CD14-positive monocyte (primary cell): ENCODE results near the gene PLCD1. TPM values are rescaled to one million over a fixed set of nuclear protein-coding genes. Genes with fewer than 3 reads are reported as not detected.

Experiments
- DNase-seq, 3 donors: peaks; one replicate each; pipeline ENCODE4 v3.0.0-alpha.2; 2011 to 2022
- H2AFZ ChIP-seq: 2 replicates; pipeline ENCODE4 v1.6.0; 2012; ENCODE audit warnings: mild to moderate bottlenecking, low read depth, low read length, inconsistent platforms; ENCODE audit not compliant: insufficient read depth, poor library complexity, severe bottlenecking
- H3K27ac ChIP-seq, 2 donors: 1 replicate in 1 of 2; 2 replicates in 1 of 2; pipeline ENCODE4 v1.5.1; 2012 to 2013; ENCODE audit warnings: low read length in 2 of 2, control low read depth in 1 of 2, inconsistent platforms in 1 of 2, low read depth in 1 of 2, mild to moderate bottlenecking in 1 of 2
- H3K27me3 ChIP-seq, 2 donors: one replicate each; pipeline versions ENCODE4 v1.6.0 to v1.6.1; 2011 to 2013; ENCODE audit warnings: low read length in 2 of 2; ENCODE audit not compliant: control insufficient read depth in 2 of 2, insufficient read depth in 2 of 2
- H3K36me3 ChIP-seq, 2 donors: replicated peaks in 1 of 2; 1 replicate in 1 of 2; 2 replicates in 1 of 2; pipeline versions ENCODE4 v1.5.1 to v1.6.1; 2012 to 2013; ENCODE audit warnings: low read length in 2 of 2, control low read depth in 1 of 2, inconsistent platforms in 1 of 2, mild to moderate bottlenecking in 1 of 2; ENCODE audit not compliant: insufficient read depth in 2 of 2, control insufficient read depth in 1 of 2
- H3K4me1 ChIP-seq, 2 donors: 1 replicate in 1 of 2; 2 replicates in 1 of 2; pipeline versions ENCODE4 v1.5.1 to v1.6.1; 2012 to 2013; ENCODE audit warnings: low read length in 2 of 2, control low read depth in 1 of 2, inconsistent platforms in 1 of 2, mild to moderate bottlenecking in 1 of 2, moderate library complexity in 1 of 2; ENCODE audit not compliant: insufficient read depth in 2 of 2, control insufficient read depth in 1 of 2
- H3K4me2 ChIP-seq: replicated peaks from 2 replicates; pipeline ENCODE3; 2012; ENCODE audit warnings: low read length, moderate library complexity, mild to moderate bottlenecking; ENCODE audit not compliant: poor library complexity, severe bottlenecking; ENCODE audit errors: extremely low read depth
- H3K4me3 ChIP-seq, 3 experiments: fragments of 200-600 bp in 1 of 3; sonication (generic) in 1 of 3; replicated peaks in 1 of 3; 1 replicate in 2 of 3; 2 replicates in 1 of 3; pipeline ENCODE4 v1.5.1; 2011 to 2013; ENCODE audit warnings: low read length in 3 of 3, mild to moderate bottlenecking in 3 of 3, control low read depth in 2 of 3, low read depth in 2 of 3, inconsistent platforms in 1 of 3, moderate library complexity in 1 of 3
- H3K79me2 ChIP-seq: 2 replicates; pipeline ENCODE4 v1.6.0; 2012; ENCODE audit warnings: mild to moderate bottlenecking, control low read depth, inconsistent platforms, low read length, moderate library complexity; ENCODE audit not compliant: insufficient read depth
- H3K9ac ChIP-seq: 2 replicates; pipeline ENCODE4 v1.6.0; 2017; ENCODE audit warnings: low read length, mild to moderate bottlenecking; ENCODE audit not compliant: insufficient read depth, poor library complexity, severe bottlenecking
- H3K9me3 ChIP-seq, 2 donors: replicated peaks in 1 of 2; 1 replicate in 1 of 2; 2 replicates in 1 of 2; pipeline versions ENCODE4 v1.5.1 to v1.6.1; 2012 to 2013; ENCODE audit warnings: low read length in 2 of 2, control low read depth in 1 of 2; ENCODE audit not compliant: control insufficient read depth in 1 of 2, insufficient read depth in 1 of 2
- H4K20me1 ChIP-seq: 2 replicates; pipeline ENCODE4 v1.6.0; 2012; ENCODE audit warnings: mild to moderate bottlenecking, low read length, control low read depth, moderate library complexity; ENCODE audit not compliant: insufficient read depth
- H3K27ac Mint-ChIP-seq, 7 donors: one replicate each; pipeline ENCODE4 v1.8.0; 2020; ENCODE audit warnings: mild to moderate bottlenecking in 7 of 7, mixed read lengths in 7 of 7, moderate library complexity in 6 of 7, inconsistent platforms in 2 of 7
- H3K27me3 Mint-ChIP-seq, 3 donors: one replicate each; pipeline ENCODE4 v1.8.0; 2021 to 2022; ENCODE audit warnings: low read depth in 3 of 3, mild to moderate bottlenecking in 3 of 3, mixed read lengths in 3 of 3, moderate library complexity in 3 of 3, inconsistent platforms in 1 of 3
- H3K36me3 Mint-ChIP-seq, 2 donors: one replicate each; pipeline ENCODE4 v1.8.0; 2020; ENCODE audit warnings: mixed read lengths in 2 of 2, inconsistent platforms in 1 of 2, mild to moderate bottlenecking in 1 of 2
- H3K4me1 Mint-ChIP-seq: one replicate; pipeline ENCODE4 v1.8.0; 2020; ENCODE audit warnings: mild to moderate bottlenecking, mixed read lengths
- H3K4me3 Mint-ChIP-seq, 2 donors: one replicate each; pipeline ENCODE4 v1.8.0; 2020; ENCODE audit warnings: mild to moderate bottlenecking in 2 of 2, mixed read lengths in 2 of 2, moderate library complexity in 1 of 2
- H3K9me3 Mint-ChIP-seq, 7 donors: one replicate each; pipeline ENCODE4 v1.8.0; 2020 to 2022; ENCODE audit warnings: mixed read lengths in 7 of 7, mild to moderate bottlenecking in 6 of 7, moderate library complexity in 6 of 7, inconsistent platforms in 2 of 7
- CTCF ChIP-seq: fragments of 200-600 bp; IDR thresholded peaks from one replicate; pipeline ENCODE4 v1.8.0; 2022; ENCODE audit warnings: antibody characterized with exemption, mild to moderate bottlenecking
- WGBS: methylation state at CpG from one replicate; pipeline ENCODE4 v1.1.5; 2013; ENCODE audit warnings: missing lambda C conversion rate; ENCODE audit not compliant: insufficient coverage; 5-methylcytosine and 5-hydroxymethylcytosine counted together
- intact Hi-C, 2 donors: fragments of 100-400 bp; cut with micrococcal nuclease; formaldehyde crosslinking; loops; one replicate each; pipeline versions ENCODE4 v1.15.0 to v1.15.1; 2023
- polyA plus RNA-seq, 3 donors: library from polyadenylated mRNA; depleted of rRNA in 1 of 3; unstranded in 2 of 3; stranded (reverse) in 1 of 3; fragments of 300-500 nt in 2 of 3; fragments of >200 nt in 1 of 3; fragmentation: Illumina TruSeq in 2 of 3; gene quantifications; 1 replicate in 2 of 3; 2 replicates in 1 of 3; pipeline ENCODE4 v1.2.3, GENCODE V29; 2012 to 2021

PLCD1 gene
- polyA plus RNA-seq, 3 donors = 4.1 to 6.4 (median 6.0) TPM

GRCh38 chr3:38046821-38047220 lies 17.4 kb upstream of the PLCD1 start:
- Histone ChIP-seq H3K4me1 (peaks cover 15% of the 10 kb centered on the region in 2 donors), H3K4me2 (no peak overlapping the region), H3K27ac (no peak overlapping the region), H3K27me3 (no peaks in the 10 kb centered on the region), H2AFZ (no peak overlapping the region), H3K9me3 (no peaks in the 10 kb centered on the region), H3K9ac (no peak overlapping the region), H3K4me3 (no peak overlapping the region), H4K20me1 (no peaks in the 10 kb centered on the region), H3K79me2 (no peaks in the 10 kb centered on the region), H3K36me3 (no peaks in the 10 kb centered on the region)
- Mint-ChIP-seq H3K27me3 (peaks cover 1 to 4% (median 3%) of the 10 kb centered on the region in 3 donors), H3K9me3 (peaks cover 0 to 3% (median 0%) of the 10 kb centered on the region in 7 donors), H3K4me1 (peaks cover 19% of the 10 kb centered on the region), H3K27ac (no peak overlapping the region), H3K4me3 (no peak overlapping the region), H3K36me3 (no peaks in the 10 kb centered on the region)
- intact Hi-C loops = no loop called here
- WGBS = no CpG with 5 or more reads among the region's 2 CpGs
- no peak for TF ChIP-seq CTCF
- DNase-seq = no peak

- no peaks in the 10 kb centered on the region for H3K36me3 Mint-ChIP-seq
- Histone ChIP-seq H3K36me3 (no peaks in the 10 kb centered on the region), H3K27me3 (no peaks in the 10 kb centered on the region), H3K9ac (no peak overlapping the region), H3K9me3 (no peaks in the 10 kb centered on the region), H3K27ac (no peak overlapping the region), H4K20me1 (no peaks in the 10 kb centered on the region), H3K79me2 (no peaks in the 10 kb centered on the region), H3K4me1 (peaks cover 15% of the 10 kb centered on the region in 2 donors), H2AFZ (no peak overlapping the region), H3K4me2 (no peak overlapping the region), H3K4me3 (no peak overlapping the region)
- WGBS = 100% methylated on average over 1 of the region's 4 CpGs
- no peak for DNase-seq
- H3K27ac Mint-ChIP-seq = no peak overlapping the region
- intact Hi-C loops = no loop called here
- TF ChIP-seq CTCF = no peak
- H3K4me1 Mint-ChIP-seq = peaks cover 19% of the 10 kb centered on the region
- no peak overlapping the region for H3K4me3 Mint-ChIP-seq
- peaks cover 0 to 3% (median 0%) of the 10 kb centered on the region in 7 donors for H3K9me3 Mint-ChIP-seq
- peaks cover 1 to 4% (median 3%) of the 10 kb centered on the region in 3 donors for H3K27me3 Mint-ChIP-seq
Measured at GRCh38 chr3:38046027-38046426, 16.6 kb upstream of the PLCD1 start.
